Transverse colon (tissue), 4 donors: Measurements from ENCODE around the gene WNT6.

ENCODE experiments used
- EP300 ChIP-seq: sonication (generic); formaldehyde crosslinking; IDR thresholded peaks from one replicate; pipeline ENCODE4 v1.6.1; 2017; ENCODE audit warnings: antibody characterized with exemption, low read depth
- POLR2A ChIP-seq: fragments of 450-650 bp; IDR thresholded peaks from one replicate; pipeline ENCODE4 v1.6.1; 2016; ENCODE audit warnings: antibody characterized with exemption, mild to moderate bottlenecking, moderate library complexity
- POLR2AphosphoS5 ChIP-seq, 3 donors: sonication (generic); formaldehyde crosslinking; IDR thresholded peaks; one replicate each; pipeline ENCODE4 v1.6.1; 2016; ENCODE audit warnings: antibody characterized with exemption in 3 of 3
- TF ChIP-seq, protein P1 (sequence below), 5 experiments: fragments of 200-600 bp in 3 of 5; fragments of 450-650 bp in 2 of 5; sonication (generic) in 3 of 5; IDR thresholded peaks; 1 replicate in 2 of 5; 2 replicates in 3 of 5; pipeline ENCODE4 v1.5.1; 2016 to 2017; ENCODE audit warnings: antibody characterized with exemption in 5 of 5, inconsistent platforms in 3 of 5, mild to moderate bottlenecking in 2 of 5, moderate library complexity in 1 of 5

DNA sequence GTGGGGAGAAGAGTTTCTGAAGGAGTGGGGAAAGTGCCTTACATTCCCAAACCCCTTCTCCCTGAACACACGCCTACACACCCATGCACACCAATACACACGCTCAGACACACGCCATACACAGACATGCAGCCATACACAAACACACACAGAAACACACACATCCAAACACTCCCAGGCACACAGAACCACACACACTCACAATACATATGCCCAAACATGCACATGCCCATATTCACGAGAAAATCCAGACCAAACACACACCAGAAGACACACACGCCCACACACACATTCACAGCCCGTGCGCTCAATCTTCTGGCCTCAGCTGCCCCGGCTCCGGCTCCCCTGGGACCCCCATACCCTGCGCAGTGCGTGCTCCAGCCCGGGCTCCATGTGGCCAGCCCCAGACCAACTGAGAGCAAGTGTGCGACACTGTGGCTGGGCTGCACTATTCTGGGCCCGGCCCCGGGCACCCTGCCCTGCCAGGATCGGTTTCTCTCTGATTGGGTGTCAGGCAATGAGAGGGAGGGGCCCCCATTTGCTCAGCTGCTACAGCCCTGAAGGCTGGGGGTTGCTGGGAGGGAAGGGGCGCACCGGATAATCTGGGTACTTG, 28.1 kb upstream of the WNT6 start, which contains the start of gene PRKAG3:
- TF ChIP-seq, protein P1, sequence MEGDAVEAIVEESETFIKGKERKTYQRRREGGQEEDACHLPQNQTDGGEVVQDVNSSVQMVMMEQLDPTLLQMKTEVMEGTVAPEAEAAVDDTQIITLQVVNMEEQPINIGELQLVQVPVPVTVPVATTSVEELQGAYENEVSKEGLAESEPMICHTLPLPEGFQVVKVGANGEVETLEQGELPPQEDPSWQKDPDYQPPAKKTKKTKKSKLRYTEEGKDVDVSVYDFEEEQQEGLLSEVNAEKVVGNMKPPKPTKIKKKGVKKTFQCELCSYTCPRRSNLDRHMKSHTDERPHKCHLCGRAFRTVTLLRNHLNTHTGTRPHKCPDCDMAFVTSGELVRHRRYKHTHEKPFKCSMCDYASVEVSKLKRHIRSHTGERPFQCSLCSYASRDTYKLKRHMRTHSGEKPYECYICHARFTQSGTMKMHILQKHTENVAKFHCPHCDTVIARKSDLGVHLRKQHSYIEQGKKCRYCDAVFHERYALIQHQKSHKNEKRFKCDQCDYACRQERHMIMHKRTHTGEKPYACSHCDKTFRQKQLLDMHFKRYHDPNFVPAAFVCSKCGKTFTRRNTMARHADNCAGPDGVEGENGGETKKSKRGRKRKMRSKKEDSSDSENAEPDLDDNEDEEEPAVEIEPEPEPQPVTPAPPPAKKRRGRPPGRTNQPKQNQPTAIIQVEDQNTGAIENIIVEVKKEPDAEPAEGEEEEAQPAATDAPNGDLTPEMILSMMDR (IDR thresholded peaks at IDR 0.05) = no peak
- TF ChIP-seq POLR2AphosphoS5 (IDR thresholded peaks at IDR 0.05) (no peak), POLR2A (no peak), EP300 (no peak)
